HG02852 (cell line): Measurements from ENCODE around the gene TTC22.
A peak's percentile ranks its signal among the peaks of the same experiment; 100 is the strongest.
"Not testable (repeated sequence)": the region's sequence is repeated elsewhere in the genome, so short reads cannot be mapped to it uniquely, and the experiment has no call there.

Source experiments
- ATAC-seq: cut with Tn5 transposase; IDR thresholded peaks from one replicate; pipeline ENCODE4 v1.9.1; 2021; ENCODE audit warnings: mild to moderate bottlenecking, moderate library complexity; ENCODE audit not compliant: unreplicated experiment

TTC22 gene

DNA sequence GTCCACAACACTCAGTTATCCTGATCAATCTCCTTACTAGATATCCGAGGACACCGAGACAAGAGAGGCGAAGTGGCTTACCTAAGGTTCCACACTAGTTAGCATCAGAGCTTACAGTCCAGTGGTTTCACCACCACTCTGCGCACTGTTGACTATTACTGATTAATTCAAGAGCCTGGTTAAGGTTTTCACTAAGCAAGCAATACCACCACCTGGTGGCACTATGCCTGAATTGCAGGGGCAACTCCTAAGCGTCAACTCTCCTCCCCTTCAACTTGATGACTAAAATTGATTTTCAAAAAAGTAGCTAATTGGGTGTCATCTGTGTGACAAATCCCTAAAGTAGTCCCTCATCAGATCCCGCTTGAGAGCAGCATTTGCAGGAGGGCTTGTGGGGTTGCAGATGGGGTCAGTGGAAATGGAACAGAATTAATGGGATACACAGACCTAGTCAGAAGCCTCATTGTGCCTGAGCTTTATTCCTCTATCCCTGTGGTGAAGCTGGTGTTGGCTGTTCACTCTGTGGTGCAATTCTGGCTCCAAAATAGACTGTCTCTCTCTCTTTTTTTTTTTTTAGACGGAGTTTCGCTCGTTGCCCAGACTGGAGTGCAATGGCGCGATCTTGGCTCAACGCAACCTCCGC is 9.1 kb downstream of the TTC22 start:
- no peak for ATAC-seq

- ATAC-seq: no peak
These were observed 12.7 kb downstream of the TTC22 start for GRCh38 chr1:54788459-54788858.

DNA sequence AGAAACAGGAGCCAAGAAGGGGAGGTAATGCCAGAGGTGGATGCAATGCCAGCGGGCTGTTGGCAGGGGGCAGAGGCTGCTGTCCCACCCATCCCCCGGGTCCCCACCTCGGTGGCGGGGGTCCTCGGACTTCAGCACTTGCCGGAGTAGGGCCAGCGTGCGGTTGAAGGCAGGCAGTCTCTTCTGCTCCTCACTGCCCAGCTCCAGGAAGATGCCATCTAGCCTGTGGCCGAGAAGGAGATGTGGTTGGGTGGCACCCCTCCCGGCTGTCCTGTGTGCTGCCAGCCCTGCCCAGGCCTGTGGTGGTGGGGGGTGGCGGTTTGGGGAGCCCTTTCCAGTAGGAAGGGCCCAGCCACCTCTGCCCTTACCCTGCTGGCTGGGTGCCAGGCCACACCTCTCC is 13.5 kb downstream of the TTC22 start:
- no peak for ATAC-seq

DNA sequence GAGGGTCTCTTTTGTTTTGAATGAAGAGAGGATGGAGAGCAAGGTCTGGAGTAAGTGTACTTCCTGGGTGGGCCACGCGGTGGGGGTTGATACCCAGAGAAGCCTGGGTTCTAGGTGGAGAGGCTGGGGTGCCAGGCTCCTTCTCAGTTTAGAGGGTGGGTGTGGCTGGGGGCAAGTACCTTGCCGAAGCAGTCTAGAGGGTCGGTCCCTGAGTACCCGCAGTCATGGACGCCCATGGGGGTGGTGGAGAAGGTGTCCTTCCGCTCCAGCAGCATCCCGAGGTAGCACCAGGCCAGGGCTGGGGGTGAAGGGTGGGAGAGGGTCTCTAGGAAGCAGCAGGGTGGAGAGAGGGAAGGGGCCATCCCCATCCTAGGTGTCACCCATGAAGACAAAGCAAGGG is 14.3 kb downstream of the TTC22 start:
- ATAC-seq: no peak

- no peak for ATAC-seq
These were observed 17.1 kb downstream of the TTC22 start for GRCh38 chr1:54784066-54784465.

DNA sequence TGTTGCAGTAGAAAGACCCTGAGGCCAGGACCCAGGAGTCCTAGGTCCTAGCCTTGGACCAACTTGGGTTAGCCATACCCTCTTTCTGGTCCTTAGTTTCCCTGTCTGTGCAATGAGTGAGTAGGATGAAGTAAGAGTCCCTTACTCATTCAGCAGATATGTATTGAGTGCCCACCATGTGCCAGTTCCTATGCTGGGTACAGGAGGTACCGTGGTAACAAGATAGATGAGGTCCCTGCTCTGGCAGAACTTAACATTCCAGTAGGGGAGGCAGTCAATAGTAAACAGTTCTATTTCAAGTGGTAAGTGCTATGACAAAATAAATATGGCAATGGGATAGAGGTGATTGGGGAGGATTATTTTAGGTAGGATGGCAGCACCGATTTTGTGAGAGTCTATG is 18.5 kb downstream of the TTC22 start:
- no peak for ATAC-seq

DNA sequence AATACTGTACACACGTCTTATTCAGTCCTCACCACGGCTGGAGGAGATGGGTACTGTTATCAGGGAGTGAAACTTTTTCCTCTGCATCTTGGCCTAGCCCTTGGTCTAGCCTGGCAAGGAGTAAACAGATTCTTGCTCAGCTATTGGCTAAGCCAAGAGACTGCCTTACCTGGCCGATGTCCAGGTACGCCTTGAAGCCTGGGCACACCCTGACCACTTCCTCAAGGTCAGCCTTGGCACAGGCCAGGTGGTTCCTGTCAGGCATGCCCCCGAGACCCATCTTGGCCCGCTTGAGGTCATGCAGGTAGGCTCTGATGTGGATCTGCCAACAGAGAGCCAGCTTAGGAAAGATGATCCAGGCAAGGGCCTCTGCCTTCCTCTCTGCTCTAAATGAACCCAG is 19.0 kb downstream of the TTC22 start:
- ATAC-seq: no peak

- no peak for ATAC-seq
These were observed 19.9 kb downstream of the TTC22 start for GRCh38 chr1:54781023-54781723.

- no peak for ATAC-seq
These were observed 23.7 kb downstream of the TTC22 start for GRCh38 chr1:54777431-54777830.

DNA sequence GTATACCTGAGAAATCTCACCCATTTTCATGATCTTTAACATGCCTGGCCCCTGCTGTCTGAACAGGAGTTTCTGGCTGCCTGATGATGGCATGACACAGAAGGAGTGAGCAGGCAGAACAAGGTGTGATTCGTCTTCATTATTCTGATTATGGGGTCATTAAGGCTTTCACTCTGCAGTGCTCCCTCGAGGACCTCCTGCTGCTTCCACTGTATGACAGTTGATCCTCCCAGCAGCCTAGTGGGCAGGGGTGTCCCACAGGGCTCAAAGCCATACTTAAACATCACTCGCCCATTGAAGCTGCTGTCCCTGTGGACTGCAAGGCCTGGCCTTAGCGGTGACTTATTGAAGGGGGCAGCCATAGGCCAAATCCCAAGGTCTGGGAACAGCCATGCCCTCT is 24.1 kb downstream of the TTC22 start:
- no peak for ATAC-seq

GRCh38 chr1:54775828-54776721 is 25.0 kb downstream of the TTC22 start:
- not testable (repeated sequence) for ATAC-seq

GRCh38 chr1:54774820-54775498 is 26.2 kb downstream of the TTC22 start:
- no peak for ATAC-seq

DNA sequence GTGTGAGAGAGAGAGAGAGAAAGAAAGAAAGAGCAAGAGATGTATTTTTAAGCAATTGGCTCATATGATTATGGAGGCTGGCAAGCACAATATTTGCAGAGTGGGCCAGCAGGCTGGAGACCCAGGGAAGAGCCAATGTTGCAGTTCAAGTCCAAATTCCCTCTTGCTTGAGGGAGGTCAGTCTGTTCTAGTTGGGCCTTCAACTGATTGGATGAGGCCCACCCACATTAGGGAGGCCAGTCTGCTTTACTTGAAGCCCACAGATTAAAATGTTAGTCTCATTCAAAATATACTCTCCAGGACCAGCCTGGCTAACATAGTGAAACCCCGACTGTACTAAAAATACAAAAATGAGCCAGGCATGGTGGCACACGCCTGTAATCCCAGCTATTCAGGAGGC is 28.2 kb downstream of the TTC22 start:
- no peak for ATAC-seq

DNA sequence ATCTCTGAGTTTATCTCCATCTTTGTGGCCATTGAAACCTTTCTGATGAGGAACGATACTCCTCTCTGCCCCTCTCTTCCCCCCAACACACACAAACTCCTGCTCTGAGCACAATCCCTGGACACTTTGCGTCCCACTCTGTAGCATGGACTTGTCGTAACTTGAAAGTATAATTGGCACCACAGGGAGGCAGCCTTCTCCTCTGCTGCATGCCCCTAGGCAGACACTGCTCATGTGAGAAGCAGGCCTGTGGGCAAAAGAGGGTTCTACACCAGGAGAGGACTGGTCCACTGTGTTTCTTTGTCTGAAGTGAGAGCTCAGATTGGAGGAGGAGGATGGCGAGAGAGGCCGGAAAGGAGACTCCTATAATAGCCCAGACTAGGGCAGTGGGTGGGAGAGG is 33.0 kb downstream of the TTC22 start:
- ATAC-seq: no peak

DNA sequence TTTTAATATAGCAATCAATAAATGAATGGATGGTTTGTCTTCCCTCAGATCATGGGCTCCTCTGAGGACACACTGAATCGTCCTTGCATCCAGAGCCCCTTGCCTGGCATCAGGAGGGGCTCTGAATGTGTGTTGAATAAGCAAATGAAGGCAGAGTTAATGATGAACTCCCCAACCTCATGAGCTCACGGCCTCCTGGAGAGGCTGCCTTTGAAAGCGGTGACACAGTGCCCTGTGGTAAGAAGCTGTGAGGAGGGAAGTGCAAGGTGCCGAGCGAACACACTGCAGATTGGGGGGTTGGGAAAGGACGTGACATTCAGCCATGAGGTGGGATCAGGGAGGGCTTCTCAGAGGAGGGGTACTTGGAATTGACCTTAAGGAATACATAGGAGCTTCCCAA is 33.6 kb downstream of the TTC22 start:
- no peak for ATAC-seq

GRCh38 chr1:54766726-54767125 is 34.4 kb downstream of the TTC22 start:
- ATAC-seq: no peak

- peak; percentile 8 for ATAC-seq
These were observed 36.1 kb downstream of the TTC22 start for GRCh38 chr1:54764922-54765561.

- ATAC-seq: peak; percentile 98
These were observed 36.8 kb downstream of the TTC22 start, which contains the start of gene PARS2 for GRCh38 chr1:54764133-54764921. Gene PARS2 (minus strand): TSS chr1:54764523. CDS start chr1:54759161, 5,362 bp downstream.

DNA sequence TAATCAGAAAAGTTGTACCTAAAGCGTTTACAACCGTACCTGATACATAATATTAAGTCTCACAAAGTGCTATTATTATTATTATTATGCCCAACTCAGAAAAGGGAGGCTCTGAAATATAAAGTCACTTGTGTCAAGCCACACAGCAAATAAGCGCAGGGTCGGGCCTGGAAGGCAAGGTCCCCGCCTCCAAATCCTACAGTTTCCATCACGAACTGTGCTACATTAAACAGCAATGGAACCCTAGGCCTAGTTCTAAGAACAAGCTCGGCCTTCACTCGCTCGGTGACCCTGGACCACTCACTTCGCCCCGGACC is 37.3 kb downstream of the TTC22 start:
- ATAC-seq: peak; percentile 1
